Measurements from ENCODE around the gene NPY. TPM values are rescaled to one million over a fixed set of nuclear protein-coding genes. Genes with fewer than 3 reads are reported as not detected.
A peak's percentile ranks its signal among the peaks of the same experiment; 100 is the strongest.

Gene NPY
- polyA plus RNA-seq, 2 of the 4 experiments (the other 2 are of a cell fraction): not detected

DNA sequence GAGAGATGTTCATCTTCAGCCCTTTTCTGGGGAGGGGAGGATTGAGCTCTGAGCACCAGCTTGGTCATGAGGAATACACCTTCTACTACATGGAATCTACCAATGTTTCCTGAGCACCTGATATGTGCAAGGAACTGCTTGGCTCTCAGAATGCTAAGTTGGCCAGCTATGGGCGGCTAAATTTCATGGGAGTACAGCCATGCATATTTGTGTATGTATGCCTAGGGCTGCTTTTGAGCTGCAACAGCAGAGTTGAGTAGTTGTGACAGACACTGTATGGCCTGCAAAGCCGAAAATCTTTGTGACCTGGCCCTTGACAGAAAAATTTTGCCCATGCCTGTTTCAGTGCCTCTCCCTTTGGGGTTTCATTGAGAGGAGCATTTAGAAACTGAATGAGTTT is 44.9 kb downstream of the NPY start:
- ChIA-PET CTCF (interaction anchor here (0.9 kb wide), 1 partner anchor 8 kb away, joined by 3 read pairs; no protein-coding TSS in a partner anchor), POLR2A (no interaction called here)
- Histone ChIP-seq H3K4me1 (no peaks in the 10 kb centered on the region), H3K4me3 (no peak overlapping the region), H3K9me3 (no peaks in the 10 kb centered on the region), H3K4me2 (no peak overlapping the region), H3K27ac (no peak overlapping the region)
- FAIRE-seq (no peak), DNase-seq (ENCODE audit: low read depth in 1 of 2, low spot score in 1 of 2) (no peak), ATAC-seq (no peak)
- WGBS (ENCODE audit: missing lambda C conversion rate): 5% methylated on average over 2 of the region's 2 CpGs
- TF ChIP-seq ZC3H11A (IDR thresholded peaks at IDR 0.05) (no peak), CHD2 (IDR thresholded peaks at IDR 0.05; ENCODE audit: low read length, partially characterized antibody) (no peak), MAZ (IDR thresholded peaks at IDR 0.05; ENCODE audit: borderline replicate concordance, low read depth, low read length) (no peak)
- TF ChIP-seq, protein P1, sequence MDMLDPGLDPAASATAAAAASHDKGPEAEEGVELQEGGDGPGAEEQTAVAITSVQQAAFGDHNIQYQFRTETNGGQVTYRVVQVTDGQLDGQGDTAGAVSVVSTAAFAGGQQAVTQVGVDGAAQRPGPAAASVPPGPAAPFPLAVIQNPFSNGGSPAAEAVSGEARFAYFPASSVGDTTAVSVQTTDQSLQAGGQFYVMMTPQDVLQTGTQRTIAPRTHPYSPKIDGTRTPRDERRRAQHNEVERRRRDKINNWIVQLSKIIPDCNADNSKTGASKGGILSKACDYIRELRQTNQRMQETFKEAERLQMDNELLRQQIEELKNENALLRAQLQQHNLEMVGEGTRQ (IDR thresholded peaks at IDR 0.05): no peak

GRCh38 chr7:24334012-24334411 is 50.0 kb downstream of the NPY start:
- no peak overlapping the region for H3K27ac ChIP-seq
- no peaks in the 10 kb centered on the region for H3K4me1 ChIP-seq
- CTCF ChIA-PET: interaction anchor here (0.6 kb wide), 1 partner anchor 764 kb away, joined by 3 read pairs; no protein-coding TSS in a partner anchor
- FAIRE-seq (no peak), DNase-seq (ENCODE audit: low read depth in 1 of 2, low spot score in 1 of 2) (no peak), ATAC-seq (no peak)
- no peaks in the 10 kb centered on the region for H3K9me3 ChIP-seq
- TF ChIP-seq, protein P2, sequence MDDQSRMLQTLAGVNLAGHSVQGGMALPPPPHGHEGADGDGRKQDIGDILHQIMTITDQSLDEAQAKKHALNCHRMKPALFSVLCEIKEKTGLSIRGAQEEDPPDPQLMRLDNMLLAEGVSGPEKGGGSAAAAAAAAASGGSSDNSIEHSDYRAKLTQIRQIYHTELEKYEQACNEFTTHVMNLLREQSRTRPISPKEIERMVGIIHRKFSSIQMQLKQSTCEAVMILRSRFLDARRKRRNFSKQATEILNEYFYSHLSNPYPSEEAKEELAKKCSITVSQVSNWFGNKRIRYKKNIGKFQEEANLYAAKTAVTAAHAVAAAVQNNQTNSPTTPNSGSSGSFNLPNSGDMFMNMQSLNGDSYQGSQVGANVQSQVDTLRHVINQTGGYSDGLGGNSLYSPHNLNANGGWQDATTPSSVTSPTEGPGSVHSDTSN (IDR thresholded peaks at IDR 0.05): no peak
- TF ChIP-seq CBX8 (IDR thresholded peaks at IDR 0.05) (no peak), EHMT2 (IDR thresholded peaks at IDR 0.05; ENCODE audit: low read depth) (no peak), RAD21 (conservative IDR thresholded peaks at IDR 0.05 in 1 of 2, IDR thresholded peaks at IDR 0.05 in 1 of 2) (no peak), KDM5A (IDR thresholded peaks at IDR 0.05) (no peak), TP53 (CRISPR knock-in tag; IDR thresholded peaks at IDR 0.05) (no peak), SMC3 (IDR thresholded peaks at IDR 0.05) (no peak), CEBPB (IDR thresholded peaks at IDR 0.05) (no peak), TFCP2L1 (CRISPR knock-in tag; IDR thresholded peaks at IDR 0.05) (no peak), POLR2AphosphoS2 (conservative IDR thresholded peaks at IDR 0.05; ENCODE audit: low read length) (no peak), JUNB (IDR thresholded peaks at IDR 0.05) (no peak), RARB (CRISPR knock-in tag; IDR thresholded peaks at IDR 0.05) (no peak), JUN (IDR thresholded peaks at IDR 0.05) (no peak)
- TF ChIP-seq, protein P1 (IDR thresholded peaks at IDR 0.05): no peak
- 0% methylated on average over 2 of the region's 2 CpGs for WGBS (ENCODE audit: missing lambda C conversion rate)
- no peak overlapping the region for H3K4me3 ChIP-seq
- POLR2A ChIA-PET: no interaction called here
- no peak overlapping the region for H3K4me2 ChIP-seq

- ChIA-PET POLR2A (no interaction called here), CTCF (interaction anchor here (0.8 to 1.4 kb wide), 2 partner anchors 12 to 330 kb away, joined by 3 read pairs; no protein-coding TSS in a partner anchor)
- Histone ChIP-seq H3K4me3 (no peak overlapping the region), H3K4me1 (no peaks in the 10 kb centered on the region), H3K4me2 (no peak overlapping the region), H3K9me3 (no peaks in the 10 kb centered on the region), H3K27ac (no peak overlapping the region)
- DNase-seq (ENCODE audit: low read depth in 1 of 2, low spot score in 1 of 2): no peak
- 16% methylated on average over 3 of the region's 3 CpGs for WGBS (ENCODE audit: missing lambda C conversion rate)
- ATAC-seq: no peak
- FAIRE-seq: no peak
- TF ChIP-seq SMC3 (IDR thresholded peaks at IDR 0.05): no peak
- no peak for TF ChIP-seq EHF (CRISPR knock-in tag; IDR thresholded peaks at IDR 0.05)
Observed at GRCh38 chr7:24334627-24335026, 50.6 kb downstream of the NPY start.

DNA sequence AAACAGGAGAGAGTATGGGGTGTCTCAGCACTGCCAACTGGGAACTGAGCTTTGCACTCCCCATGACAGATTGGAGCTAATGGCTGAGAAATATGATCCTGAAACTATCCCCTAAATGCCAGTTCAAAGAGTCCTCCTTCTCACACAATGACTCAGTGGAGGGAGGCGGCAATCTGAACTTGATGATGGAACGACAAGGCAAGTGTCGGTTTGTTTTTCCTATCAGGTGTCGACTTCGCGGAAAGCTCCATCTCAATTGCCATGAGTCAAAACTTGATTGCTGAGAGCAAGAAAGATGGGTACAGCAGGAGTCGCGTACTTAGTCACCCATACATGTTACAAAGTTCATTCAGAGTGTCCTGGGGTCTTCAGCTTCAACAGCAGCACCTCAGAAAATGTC is 52.5 kb downstream of the NPY start:
- H3K9me3 ChIP-seq: no peaks in the 10 kb centered on the region
- H3K4me3 ChIP-seq: no peak overlapping the region
- ChIA-PET CTCF (no interaction called here), POLR2A (interaction anchor here (0.6 kb wide), 1 partner anchor 1045 kb away, joined by 3 read pairs; no protein-coding TSS in a partner anchor)
- H3K4me2 ChIP-seq: no peak overlapping the region; the same call in 2 of the 3 replicates
- no peak overlapping the region for H3K27ac ChIP-seq
- no peak for FAIRE-seq
- no peak for ATAC-seq
- 25% methylated on average over 8 of the region's 8 CpGs for WGBS (ENCODE audit: missing lambda C conversion rate)
- peak in 1 of 2 experiments; percentile 6 for DNase-seq (ENCODE audit: low read depth in 1 of 2, low spot score in 1 of 2)
- H3K4me1 ChIP-seq: no peaks in the 10 kb centered on the region
- no peak for TF ChIP-seq BCL3 (IDR thresholded peaks at IDR 0.05)
- TF ChIP-seq RNF2 (IDR thresholded peaks at IDR 0.05; ENCODE audit: borderline replicate concordance, low read depth): no peak
- TF ChIP-seq HEYL (CRISPR knock-in tag; IDR thresholded peaks at IDR 0.05): no peak
- no peak for TF ChIP-seq HOXB5 (CRISPR knock-in tag; IDR thresholded peaks at IDR 0.05)
- TF ChIP-seq CHD2 (IDR thresholded peaks at IDR 0.05; ENCODE audit: low read length, partially characterized antibody): no peak
- TF ChIP-seq CHD4 (IDR thresholded peaks at IDR 0.05; ENCODE audit: borderline replicate concordance): no peak
- TF ChIP-seq GATA3 (IDR thresholded peaks at IDR 0.05; ENCODE audit: borderline replicate concordance): no peak
- no peak for TF ChIP-seq HOXA7 (CRISPR knock-in tag; IDR thresholded peaks at IDR 0.05)
- TF ChIP-seq EHF (CRISPR knock-in tag; IDR thresholded peaks at IDR 0.05): no peak
- no peak for TF ChIP-seq MYC (IDR thresholded peaks at IDR 0.05; ENCODE audit: borderline replicate concordance, low read length)
- TF ChIP-seq NFE2L2 (conservative IDR thresholded peaks at IDR 0.05; ENCODE audit: low read length): no peak
- TF ChIP-seq FOSB (CRISPR knock-in tag; IDR thresholded peaks at IDR 0.05): no peak
- TF ChIP-seq, protein P1 (IDR thresholded peaks at IDR 0.05): no peak
